ENCODE results near the gene FYB2.

The FYB2 gene

GRCh38 chr1:56859287-56859686 is 40.1 kb upstream of the FYB2 start:
- H3K4me3 ChIP-seq (ENCODE audit: low read depth, low read length): no peak overlapping the region
- TF ChIP-seq MAX (IDR thresholded peaks at IDR 0.05; ENCODE audit: low read depth, low read length) (no peak), POLR2A (IDR thresholded peaks at IDR 0.05; ENCODE audit: extremely low read depth, insufficient read length) (no peak)
- DNase-seq (ENCODE audit: low read depth): no peak

GRCh38 chr1:56856186-56856585 is 37.0 kb upstream of the FYB2 start:
- DNase-seq (ENCODE audit: low read depth): no peak
- TF ChIP-seq MYC (IDR thresholded peaks at IDR 0.05; ENCODE audit: low read depth, low read length) (no peak), MAX (IDR thresholded peaks at IDR 0.05; ENCODE audit: low read depth, low read length) (no peak), CTCF (IDR thresholded peaks at IDR 0.05; ENCODE audit: low read depth, low read length) (no peak), POLR2A (IDR thresholded peaks at IDR 0.05; ENCODE audit: extremely low read depth, insufficient read length) (no peak)
- no peak overlapping the region for H3K4me3 ChIP-seq (ENCODE audit: low read depth, low read length)

GRCh38 chr1:56855190-56855589 is 36.0 kb upstream of the FYB2 start:
- H3K4me3 ChIP-seq (ENCODE audit: low read depth, low read length): no peak overlapping the region
- DNase-seq (ENCODE audit: low read depth): no peak
- TF ChIP-seq MYC (IDR thresholded peaks at IDR 0.05; ENCODE audit: low read depth, low read length) (no peak), CTCF (IDR thresholded peaks at IDR 0.05; ENCODE audit: low read depth, low read length) (no peak), POLR2A (IDR thresholded peaks at IDR 0.05; ENCODE audit: extremely low read depth, insufficient read length) (no peak), MAX (IDR thresholded peaks at IDR 0.05; ENCODE audit: low read depth, low read length) (no peak)

GRCh38 chr1:56854521-56855099 is 35.4 kb upstream of the FYB2 start, which contains the start of gene C8A:
Gene C8A (plus strand): TSS chr1:56854797. CDS start chr1:56854902, 105 bp downstream.
- H3K4me3 ChIP-seq (ENCODE audit: low read depth, low read length): no peak within 1 kb of the TSS
- TF ChIP-seq CTCF (IDR thresholded peaks at IDR 0.05; ENCODE audit: low read depth, low read length): no peak
- no peak for TF ChIP-seq MYC (IDR thresholded peaks at IDR 0.05; ENCODE audit: low read depth, low read length)
- no peak for DNase-seq (ENCODE audit: low read depth)

- TF ChIP-seq MYC (IDR thresholded peaks at IDR 0.05; ENCODE audit: low read depth, low read length) (no peak), POLR2A (IDR thresholded peaks at IDR 0.05; ENCODE audit: extremely low read depth, insufficient read length) (no peak), CTCF (IDR thresholded peaks at IDR 0.05; ENCODE audit: low read depth, low read length) (no peak), MAX (IDR thresholded peaks at IDR 0.05; ENCODE audit: low read depth, low read length) (no peak)
- no peak for DNase-seq (ENCODE audit: low read depth)
- H3K4me3 ChIP-seq (ENCODE audit: low read depth, low read length): no peak overlapping the region
Observed at GRCh38 chr1:56852476-56852875, 33.3 kb upstream of the FYB2 start.

- H3K4me3 ChIP-seq (ENCODE audit: low read depth, low read length): no peak overlapping the region
- DNase-seq (ENCODE audit: low read depth): no peak
- TF ChIP-seq MAX (IDR thresholded peaks at IDR 0.05; ENCODE audit: low read depth, low read length) (no peak), MYC (IDR thresholded peaks at IDR 0.05; ENCODE audit: low read depth, low read length) (no peak), POLR2A (IDR thresholded peaks at IDR 0.05; ENCODE audit: extremely low read depth, insufficient read length) (no peak), CTCF (IDR thresholded peaks at IDR 0.05; ENCODE audit: low read depth, low read length) (no peak)
Observed at GRCh38 chr1:56850922-56851321, 31.7 kb upstream of the FYB2 start.
